WTC11 (cell line): Measurements from ENCODE around the gene TSPAN18.

Source experiments
- AFF4 ChIP-seq: sonication (generic); formaldehyde crosslinking; IDR thresholded peaks from 2 replicates; pipeline ENCODE4 v1.8.1; 2023; ENCODE audit warnings: mild to moderate bottlenecking, missing genetic modification reagents, borderline replicate concordance
- CTCF ChIP-seq: fragments of 200-600 bp; IDR thresholded peaks from 2 replicates; pipeline ENCODE4 v1.8.0; 2022; ENCODE audit warnings: antibody characterized with exemption
- E2F5 ChIP-seq: sonication (generic); formaldehyde crosslinking; IDR thresholded peaks from 2 replicates; pipeline ENCODE4 v1.8.1; 2022; ENCODE audit warnings: mild to moderate bottlenecking, moderate library complexity, missing genetic modification reagents
- ESRRA ChIP-seq: sonication (generic); formaldehyde crosslinking; IDR thresholded peaks from 2 replicates; pipeline ENCODE4 v1.8.1; 2022; ENCODE audit warnings: mild to moderate bottlenecking, missing genetic modification reagents, borderline replicate concordance
- FOXJ3 ChIP-seq: sonication (generic); formaldehyde crosslinking; IDR thresholded peaks from 2 replicates; pipeline ENCODE4 v1.9.0; 2021; ENCODE audit warnings: missing genetic modification reagents, mild to moderate bottlenecking, borderline replicate concordance
- JUN ChIP-seq: sonication (generic); formaldehyde crosslinking; IDR thresholded peaks from 2 replicates; pipeline ENCODE4 v1.8.0; 2023; ENCODE audit warnings: mild to moderate bottlenecking, missing genetic modification reagents
- MAX ChIP-seq: sonication (generic); formaldehyde crosslinking; IDR thresholded peaks from 2 replicates; pipeline ENCODE4 v1.8.0; 2022; ENCODE audit warnings: mild to moderate bottlenecking, missing genetic modification reagents
- TEAD4 ChIP-seq: sonication (generic); formaldehyde crosslinking; IDR thresholded peaks from 2 replicates; pipeline ENCODE4 v1.8.0; 2022; ENCODE audit warnings: mild to moderate bottlenecking, missing genetic modification reagents
- USF2 ChIP-seq: sonication (generic); formaldehyde crosslinking; IDR thresholded peaks from 2 replicates; pipeline ENCODE4 v1.8.1; 2023; ENCODE audit warnings: mild to moderate bottlenecking, missing genetic modification reagents, moderate library complexity
- ZNF121 ChIP-seq: sonication (generic); formaldehyde crosslinking; IDR thresholded peaks from 2 replicates; pipeline ENCODE4 v1.8.0; 2023; ENCODE audit warnings: missing genetic modification reagents
- ZNF263 ChIP-seq: sonication (generic); formaldehyde crosslinking; IDR thresholded peaks from 2 replicates; pipeline ENCODE4 v1.8.1; 2022; ENCODE audit warnings: low read depth, mild to moderate bottlenecking, moderate library complexity, missing genetic modification reagents

- TF ChIP-seq ZNF121 (CRISPR knock-in tag) = no peak
- no peak for TF ChIP-seq MAX (CRISPR knock-in tag)
- TF ChIP-seq CTCF = no peak
- TF ChIP-seq ZNF263 (CRISPR knock-in tag) = no peak
- TF ChIP-seq JUN (CRISPR knock-in tag) = no peak
- no peak for TF ChIP-seq E2F5 (CRISPR knock-in tag)
- no peak for TF ChIP-seq AFF4
- TF ChIP-seq TEAD4 (CRISPR knock-in tag) = no peak
- TF ChIP-seq ESRRA (CRISPR knock-in tag) = no peak
- TF ChIP-seq USF2 (CRISPR knock-in tag) = no peak
- no peak for TF ChIP-seq FOXJ3 (CRISPR knock-in tag)
These were observed 152.7 kb downstream of the TSPAN18 start for GRCh38 chr11:44879432-44879831.
